GM12878 (cell line): Measurements from ENCODE around the gene ZMIZ1. TPM values are rescaled to one million over a fixed set of nuclear protein-coding genes. Genes with fewer than 3 reads are reported as not detected.
A peak's percentile ranks its signal among the peaks of the same experiment; 100 is the strongest.

Experiments
- PAX5 ChIP-seq: IDR thresholded peaks from 2 replicates; pipeline ENCODE4 v1.6.1; 2011; ENCODE audit warnings: low read depth, low read length, borderline replicate concordance
- SPI1 ChIP-seq: IDR thresholded peaks from 2 replicates; pipeline ENCODE4 v1.6.1; 2011; ENCODE audit warnings: low read depth, mild to moderate bottlenecking, low read length, moderate library complexity, borderline replicate concordance; ENCODE audit not compliant: insufficient read depth
- TCF7 ChIP-seq: IDR thresholded peaks from 2 replicates; pipeline ENCODE4 v1.6.1; 2014; ENCODE audit warnings: antibody characterized with exemption, borderline replicate concordance
- polyA plus RNA-seq, 11 experiments: library from polyadenylated mRNA; depleted of rRNA in 4 of 11; unstranded in 6 of 11; stranded (reverse) in 5 of 11; fragments of >200 nt; fragmentation: Nextera tagmentation in 4 of 11; fragmentation: Illumina TruSeq in 1 of 11; extraction: Ambion mirVana in 4 of 11; extraction: Trizol in 1 of 11; gene quantifications; 1 replicate in 1 of 11; 2 replicates in 10 of 11; pipeline versions ENCODE4 v1.2.1 to v1.2.3, GENCODE V29; 2011 to 2016; ENCODE audit warnings: inconsistent platforms in 2 of 11, missing spikeins in 2 of 11, low read depth in 1 of 11
- total RNA-seq, 4 experiments: library from RNA; depleted of rRNA in 3 of 4; stranded (reverse); fragments of >200 nt in 3 of 4; fragmentation: Illumina TruSeq in 1 of 4; extraction: Trizol in 1 of 4; gene quantifications; 2 replicates each; pipeline versions ENCODE4 v1.2.1 to v1.2.3, GENCODE V29; 2013 to 2021
- TF ChIP-seq, protein P1 (sequence below): fragments of 450-650 bp; IDR thresholded peaks from 2 replicates; pipeline ENCODE4 v1.6.1; 2017; ENCODE audit warnings: mild to moderate bottlenecking
- TF ChIP-seq, protein P2 (sequence below): fragments of 450-650 bp; formaldehyde crosslinking; IDR thresholded peaks from 2 replicates; pipeline ENCODE4 v1.5.0; 2022; ENCODE audit warnings: mild to moderate bottlenecking, missing genetic modification characterization
- TF ChIP-seq, protein P3 (sequence below): fragments of 450-650 bp; IDR thresholded peaks from 2 replicates; pipeline ENCODE4 v1.6.1; 2018; ENCODE audit warnings: mild to moderate bottlenecking, low read depth, moderate library complexity; ENCODE audit not compliant: partially characterized antibody
- TF ChIP-seq, protein P4 (sequence below): fragments of 450-650 bp; formaldehyde crosslinking; IDR thresholded peaks from 2 replicates; pipeline ENCODE4 v1.4.0; 2022; ENCODE audit warnings: mild to moderate bottlenecking, moderate library complexity
- TF ChIP-seq, protein P5 (sequence below): IDR thresholded peaks from 2 replicates; pipeline ENCODE4 v1.6.1; 2012; ENCODE audit warnings: improper control_type of control experiment, low read depth, low read length; ENCODE audit not compliant: insufficient replicate concordance
- TF ChIP-seq, protein P6 (sequence below): IDR thresholded peaks from 2 replicates; pipeline ENCODE4 v1.6.1; 2012; ENCODE audit warnings: low read depth, low read length, improper control_type of control experiment

The ZMIZ1 gene
- total and polyA plus RNA-seq, 10 of the 15 experiments (the other 5 are each of a cell fraction or from before 2014, with no cell fraction given) = 3.1 to 82.3 (median 14.9) TPM

DNA sequence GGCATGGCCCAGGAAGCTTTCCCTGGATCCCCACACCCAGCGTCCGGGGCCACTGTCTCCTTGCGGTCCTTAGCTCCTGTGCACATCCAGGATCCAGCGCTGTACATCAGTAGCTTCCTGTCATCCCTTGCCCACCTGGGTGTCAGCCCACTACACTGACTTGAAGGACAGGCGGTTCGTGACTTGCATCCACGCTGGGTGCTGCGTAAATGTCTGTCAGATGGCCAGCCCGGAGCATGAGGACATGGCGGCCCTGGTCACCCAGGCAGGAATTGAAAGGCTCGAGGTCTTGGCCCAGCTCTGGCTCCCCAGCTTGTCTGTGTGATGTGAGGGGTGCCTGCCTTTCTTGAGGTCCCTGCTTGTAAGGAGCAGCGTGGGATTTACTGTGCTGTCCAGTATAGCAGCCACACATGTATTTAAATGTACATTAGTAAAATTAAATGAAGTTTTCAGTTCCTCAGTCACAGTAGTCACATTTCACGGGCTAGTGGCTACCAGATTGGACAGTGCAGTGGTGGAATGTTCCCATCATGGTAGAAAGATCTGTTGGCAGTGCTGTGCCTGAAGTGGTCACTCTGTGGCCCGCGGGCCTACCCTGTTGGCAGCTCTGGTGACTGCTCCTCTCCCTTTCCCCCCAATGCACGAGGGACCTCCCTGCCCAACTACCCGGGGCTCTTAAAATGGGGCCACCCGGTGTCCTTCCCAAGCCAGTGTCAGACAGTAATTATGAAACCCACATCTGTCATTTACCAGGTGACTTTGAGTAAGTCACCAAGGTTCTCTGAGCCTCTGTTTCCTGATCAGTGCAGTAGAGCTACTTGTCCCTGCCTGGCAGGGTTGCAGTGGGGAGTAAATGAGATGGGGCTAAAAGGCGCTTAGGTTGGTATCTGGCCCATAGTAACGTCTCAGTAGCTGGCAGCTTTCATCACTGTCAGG is 180.7 kb downstream of the ZMIZ1 start (continued):
- TF ChIP-seq, protein P1, sequence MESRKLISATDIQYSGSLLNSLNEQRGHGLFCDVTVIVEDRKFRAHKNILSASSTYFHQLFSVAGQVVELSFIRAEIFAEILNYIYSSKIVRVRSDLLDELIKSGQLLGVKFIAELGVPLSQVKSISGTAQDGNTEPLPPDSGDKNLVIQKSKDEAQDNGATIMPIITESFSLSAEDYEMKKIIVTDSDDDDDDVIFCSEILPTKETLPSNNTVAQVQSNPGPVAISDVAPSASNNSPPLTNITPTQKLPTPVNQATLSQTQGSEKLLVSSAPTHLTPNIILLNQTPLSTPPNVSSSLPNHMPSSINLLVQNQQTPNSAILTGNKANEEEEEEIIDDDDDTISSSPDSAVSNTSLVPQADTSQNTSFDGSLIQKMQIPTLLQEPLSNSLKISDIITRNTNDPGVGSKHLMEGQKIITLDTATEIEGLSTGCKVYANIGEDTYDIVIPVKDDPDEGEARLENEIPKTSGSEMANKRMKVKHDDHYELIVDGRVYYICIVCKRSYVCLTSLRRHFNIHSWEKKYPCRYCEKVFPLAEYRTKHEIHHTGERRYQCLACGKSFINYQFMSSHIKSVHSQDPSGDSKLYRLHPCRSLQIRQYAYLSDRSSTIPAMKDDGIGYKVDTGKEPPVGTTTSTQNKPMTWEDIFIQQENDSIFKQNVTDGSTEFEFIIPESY = no peak
- TF ChIP-seq, protein P2, sequence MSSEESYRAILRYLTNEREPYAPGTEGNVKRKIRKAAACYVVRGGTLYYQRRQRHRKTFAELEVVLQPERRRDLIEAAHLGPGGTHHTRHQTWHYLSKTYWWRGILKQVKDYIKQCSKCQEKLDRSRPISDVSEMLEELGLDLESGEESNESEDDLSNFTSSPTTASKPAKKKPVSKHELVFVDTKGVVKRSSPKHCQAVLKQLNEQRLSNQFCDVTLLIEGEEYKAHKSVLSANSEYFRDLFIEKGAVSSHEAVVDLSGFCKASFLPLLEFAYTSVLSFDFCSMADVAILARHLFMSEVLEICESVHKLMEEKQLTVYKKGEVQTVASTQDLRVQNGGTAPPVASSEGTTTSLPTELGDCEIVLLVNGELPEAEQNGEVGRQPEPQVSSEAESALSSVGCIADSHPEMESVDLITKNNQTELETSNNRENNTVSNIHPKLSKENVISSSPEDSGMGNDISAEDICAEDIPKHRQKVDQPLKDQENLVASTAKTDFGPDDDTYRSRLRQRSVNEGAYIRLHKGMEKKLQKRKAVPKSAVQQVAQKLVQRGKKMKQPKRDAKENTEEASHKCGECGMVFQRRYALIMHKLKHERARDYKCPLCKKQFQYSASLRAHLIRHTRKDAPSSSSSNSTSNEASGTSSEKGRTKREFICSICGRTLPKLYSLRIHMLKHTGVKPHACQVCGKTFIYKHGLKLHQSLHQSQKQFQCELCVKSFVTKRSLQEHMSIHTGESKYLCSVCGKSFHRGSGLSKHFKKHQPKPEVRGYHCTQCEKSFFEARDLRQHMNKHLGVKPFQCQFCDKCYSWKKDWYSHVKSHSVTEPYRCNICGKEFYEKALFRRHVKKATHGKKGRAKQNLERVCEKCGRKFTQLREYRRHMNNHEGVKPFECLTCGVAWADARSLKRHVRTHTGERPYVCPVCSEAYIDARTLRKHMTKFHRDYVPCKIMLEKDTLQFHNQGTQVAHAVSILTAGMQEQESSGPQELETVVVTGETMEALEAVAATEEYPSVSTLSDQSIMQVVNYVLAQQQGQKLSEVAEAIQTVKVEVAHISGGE (CRISPR knock-in tag) = no peak
- peak; percentile 96 for TF ChIP-seq SPI1
- TF ChIP-seq, protein P3, sequence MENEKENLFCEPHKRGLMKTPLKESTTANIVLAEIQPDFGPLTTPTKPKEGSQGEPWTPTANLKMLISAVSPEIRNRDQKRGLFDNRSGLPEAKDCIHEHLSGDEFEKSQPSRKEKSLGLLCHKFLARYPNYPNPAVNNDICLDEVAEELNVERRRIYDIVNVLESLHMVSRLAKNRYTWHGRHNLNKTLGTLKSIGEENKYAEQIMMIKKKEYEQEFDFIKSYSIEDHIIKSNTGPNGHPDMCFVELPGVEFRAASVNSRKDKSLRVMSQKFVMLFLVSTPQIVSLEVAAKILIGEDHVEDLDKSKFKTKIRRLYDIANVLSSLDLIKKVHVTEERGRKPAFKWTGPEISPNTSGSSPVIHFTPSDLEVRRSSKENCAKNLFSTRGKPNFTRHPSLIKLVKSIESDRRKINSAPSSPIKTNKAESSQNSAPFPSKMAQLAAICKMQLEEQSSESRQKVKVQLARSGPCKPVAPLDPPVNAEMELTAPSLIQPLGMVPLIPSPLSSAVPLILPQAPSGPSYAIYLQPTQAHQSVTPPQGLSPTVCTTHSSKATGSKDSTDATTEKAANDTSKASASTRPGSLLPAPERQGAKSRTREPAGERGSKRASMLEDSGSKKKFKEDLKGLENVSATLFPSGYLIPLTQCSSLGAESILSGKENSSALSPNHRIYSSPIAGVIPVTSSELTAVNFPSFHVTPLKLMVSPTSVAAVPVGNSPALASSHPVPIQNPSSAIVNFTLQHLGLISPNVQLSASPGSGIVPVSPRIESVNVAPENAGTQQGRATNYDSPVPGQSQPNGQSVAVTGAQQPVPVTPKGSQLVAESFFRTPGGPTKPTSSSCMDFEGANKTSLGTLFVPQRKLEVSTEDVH = no peak
- TF ChIP-seq PAX5 = peak; percentile 88
- TF ChIP-seq, protein P4, sequence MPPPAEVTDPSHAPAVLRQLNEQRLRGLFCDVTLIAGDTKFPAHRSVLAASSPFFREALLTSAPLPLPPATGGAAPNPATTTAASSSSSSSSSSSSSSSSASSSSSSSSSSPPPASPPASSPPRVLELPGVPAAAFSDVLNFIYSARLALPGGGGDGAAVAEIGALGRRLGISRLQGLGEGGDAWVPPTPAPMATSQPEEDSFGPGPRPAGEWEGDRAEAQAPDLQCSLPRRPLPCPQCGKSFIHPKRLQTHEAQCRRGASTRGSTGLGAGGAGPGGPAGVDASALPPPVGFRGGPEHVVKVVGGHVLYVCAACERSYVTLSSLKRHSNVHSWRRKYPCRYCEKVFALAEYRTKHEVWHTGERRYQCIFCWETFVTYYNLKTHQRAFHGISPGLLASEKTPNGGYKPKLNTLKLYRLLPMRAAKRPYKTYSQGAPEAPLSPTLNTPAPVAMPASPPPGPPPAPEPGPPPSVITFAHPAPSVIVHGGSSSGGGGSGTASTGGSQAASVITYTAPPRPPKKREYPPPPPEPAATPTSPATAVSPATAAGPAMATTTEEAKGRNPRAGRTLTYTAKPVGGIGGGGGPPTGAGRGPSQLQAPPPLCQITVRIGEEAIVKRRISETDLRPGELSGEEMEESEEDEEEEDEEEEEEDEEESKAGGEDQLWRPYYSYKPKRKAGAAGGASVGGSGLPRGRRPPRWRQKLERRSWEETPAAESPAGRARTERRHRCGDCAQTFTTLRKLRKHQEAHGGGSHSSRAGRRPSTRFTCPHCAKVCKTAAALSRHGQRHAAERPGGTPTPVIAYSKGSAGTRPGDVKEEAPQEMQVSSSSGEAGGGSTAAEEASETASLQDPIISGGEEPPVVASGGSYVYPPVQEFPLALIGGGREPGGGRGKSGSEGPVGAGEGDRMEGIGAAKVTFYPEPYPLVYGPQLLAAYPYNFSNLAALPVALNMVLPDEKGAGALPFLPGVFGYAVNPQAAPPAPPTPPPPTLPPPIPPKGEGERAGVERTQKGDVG (CRISPR knock-in tag) = no peak
- TF ChIP-seq, protein P5, sequence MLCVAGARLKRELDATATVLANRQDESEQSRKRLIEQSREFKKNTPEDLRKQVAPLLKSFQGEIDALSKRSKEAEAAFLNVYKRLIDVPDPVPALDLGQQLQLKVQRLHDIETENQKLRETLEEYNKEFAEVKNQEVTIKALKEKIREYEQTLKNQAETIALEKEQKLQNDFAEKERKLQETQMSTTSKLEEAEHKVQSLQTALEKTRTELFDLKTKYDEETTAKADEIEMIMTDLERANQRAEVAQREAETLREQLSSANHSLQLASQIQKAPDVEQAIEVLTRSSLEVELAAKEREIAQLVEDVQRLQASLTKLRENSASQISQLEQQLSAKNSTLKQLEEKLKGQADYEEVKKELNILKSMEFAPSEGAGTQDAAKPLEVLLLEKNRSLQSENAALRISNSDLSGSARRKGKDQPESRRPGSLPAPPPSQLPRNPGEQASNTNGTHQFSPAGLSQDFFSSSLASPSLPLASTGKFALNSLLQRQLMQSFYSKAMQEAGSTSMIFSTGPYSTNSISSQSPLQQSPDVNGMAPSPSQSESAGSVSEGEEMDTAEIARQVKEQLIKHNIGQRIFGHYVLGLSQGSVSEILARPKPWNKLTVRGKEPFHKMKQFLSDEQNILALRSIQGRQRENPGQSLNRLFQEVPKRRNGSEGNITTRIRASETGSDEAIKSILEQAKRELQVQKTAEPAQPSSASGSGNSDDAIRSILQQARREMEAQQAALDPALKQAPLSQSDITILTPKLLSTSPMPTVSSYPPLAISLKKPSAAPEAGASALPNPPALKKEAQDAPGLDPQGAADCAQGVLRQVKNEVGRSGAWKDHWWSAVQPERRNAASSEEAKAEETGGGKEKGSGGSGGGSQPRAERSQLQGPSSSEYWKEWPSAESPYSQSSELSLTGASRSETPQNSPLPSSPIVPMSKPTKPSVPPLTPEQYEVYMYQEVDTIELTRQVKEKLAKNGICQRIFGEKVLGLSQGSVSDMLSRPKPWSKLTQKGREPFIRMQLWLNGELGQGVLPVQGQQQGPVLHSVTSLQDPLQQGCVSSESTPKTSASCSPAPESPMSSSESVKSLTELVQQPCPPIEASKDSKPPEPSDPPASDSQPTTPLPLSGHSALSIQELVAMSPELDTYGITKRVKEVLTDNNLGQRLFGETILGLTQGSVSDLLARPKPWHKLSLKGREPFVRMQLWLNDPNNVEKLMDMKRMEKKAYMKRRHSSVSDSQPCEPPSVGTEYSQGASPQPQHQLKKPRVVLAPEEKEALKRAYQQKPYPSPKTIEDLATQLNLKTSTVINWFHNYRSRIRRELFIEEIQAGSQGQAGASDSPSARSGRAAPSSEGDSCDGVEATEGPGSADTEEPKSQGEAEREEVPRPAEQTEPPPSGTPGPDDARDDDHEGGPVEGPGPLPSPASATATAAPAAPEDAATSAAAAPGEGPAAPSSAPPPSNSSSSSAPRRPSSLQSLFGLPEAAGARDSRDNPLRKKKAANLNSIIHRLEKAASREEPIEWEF = no peak
- TF ChIP-seq, protein P6, sequence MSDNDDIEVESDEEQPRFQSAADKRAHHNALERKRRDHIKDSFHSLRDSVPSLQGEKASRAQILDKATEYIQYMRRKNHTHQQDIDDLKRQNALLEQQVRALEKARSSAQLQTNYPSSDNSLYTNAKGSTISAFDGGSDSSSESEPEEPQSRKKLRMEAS = no peak
- no peak for TF ChIP-seq TCF7
